Activated CD8-positive, alpha-beta memory T cell treated with anti-CD3 and anti-CD28 coated beads, Interleukin-2, amount 50 U/mL, for 1 hour (primary cell): ENCODE results near the gene PUM2.

ENCODE experiments used
- DNase-seq: peaks from one replicate; pipeline ENCODE4 v3.0.0-alpha.2; 2020; ENCODE audit errors: extremely low read depth

PUM2 gene

DNA sequence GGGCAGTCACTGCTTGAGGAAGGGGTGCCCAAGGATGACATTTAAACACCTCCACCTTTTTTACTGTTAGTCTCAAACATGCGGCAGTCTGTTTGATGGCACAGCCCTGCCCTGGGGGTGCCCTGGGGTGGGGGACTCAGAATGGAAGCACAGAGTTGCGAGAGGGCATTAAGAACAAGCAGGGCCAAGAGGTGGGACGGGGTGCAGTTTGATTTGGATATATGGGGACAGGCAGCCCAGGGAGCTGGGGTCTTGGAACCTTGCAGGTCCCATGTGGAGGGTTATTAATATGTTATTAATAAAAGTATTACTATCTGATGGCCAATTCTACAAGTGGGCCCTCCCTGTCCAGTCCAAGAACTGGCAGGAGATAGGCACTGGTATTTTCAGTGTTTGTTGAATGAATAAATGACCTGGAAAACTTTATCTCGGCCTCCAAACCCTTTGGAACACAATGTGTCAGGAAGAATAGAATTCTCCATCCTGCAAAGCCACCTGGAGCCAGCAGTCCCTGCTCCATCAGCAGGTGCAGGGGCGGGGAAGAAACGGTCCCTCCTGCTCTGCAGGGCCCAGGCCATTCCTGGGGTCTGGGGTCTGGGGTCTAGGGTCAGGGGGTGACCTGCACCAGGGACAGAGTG is 150.9 kb downstream of the PUM2 start:
- no peak for DNase-seq

DNA sequence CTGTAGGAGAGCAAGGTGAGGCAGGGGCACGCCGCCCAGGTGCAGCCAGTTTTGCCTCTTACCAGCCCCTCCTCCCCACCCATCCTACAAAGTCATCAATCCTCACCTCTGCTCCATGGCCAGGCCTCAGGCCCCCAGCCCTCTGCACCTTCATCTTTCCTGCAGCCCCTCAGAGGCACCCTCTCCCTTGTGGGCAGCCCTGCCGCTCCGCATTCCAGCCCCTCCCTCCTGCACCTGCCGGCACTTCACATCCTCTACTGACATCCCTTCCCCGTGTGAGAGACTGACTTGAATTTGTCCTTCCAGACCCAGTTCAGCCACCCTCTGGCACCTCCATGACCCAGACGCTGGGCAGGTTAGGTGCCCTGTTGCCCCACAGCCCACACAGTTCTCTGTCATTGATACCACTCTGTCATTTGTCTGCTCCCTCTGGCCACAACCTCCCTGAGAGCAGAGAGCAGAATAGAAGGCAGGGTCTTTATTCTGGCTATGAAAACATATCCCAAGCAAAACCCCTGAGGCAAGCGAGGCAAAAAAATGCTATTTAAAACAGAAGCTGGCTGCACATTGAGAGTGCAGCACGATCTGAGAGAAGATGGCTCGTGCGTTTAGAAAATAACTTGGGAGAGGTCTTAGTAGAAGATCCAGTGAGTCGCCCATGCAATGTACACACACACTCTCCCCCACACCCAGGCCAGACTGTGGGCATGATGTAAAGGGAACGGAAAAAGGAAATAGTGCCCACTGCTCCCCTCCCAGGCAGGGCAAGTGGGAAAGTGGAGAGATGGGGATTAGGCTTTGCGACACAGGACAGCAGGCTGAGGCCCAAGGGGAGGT is 151.6 kb downstream of the PUM2 start:
- no peak for DNase-seq
